OCI-LY7 (cell line): ENCODE results near the gene CFAP157.

Experiments used
- EZH2phosphoT487 ChIP-seq: fragments of 200-600 bp; sonication (generic); IDR thresholded peaks from 2 replicates; pipeline ENCODE4 v1.6.1; 2018; ENCODE audit warnings: low read depth, borderline replicate concordance, mild to moderate bottlenecking, mixed run types, antibody characterized with exemption, low read length, moderate library complexity, mixed read lengths
- TF ChIP-seq, protein P1 (sequence below): fragments of 200-600 bp; sonication (generic); conservative IDR thresholded peaks from 2 replicates; pipeline ENCODE4 v1.5.1; 2014; ENCODE audit warnings: mild to moderate bottlenecking, antibody characterized with exemption, low read length, moderate library complexity, mixed read lengths

DNA sequence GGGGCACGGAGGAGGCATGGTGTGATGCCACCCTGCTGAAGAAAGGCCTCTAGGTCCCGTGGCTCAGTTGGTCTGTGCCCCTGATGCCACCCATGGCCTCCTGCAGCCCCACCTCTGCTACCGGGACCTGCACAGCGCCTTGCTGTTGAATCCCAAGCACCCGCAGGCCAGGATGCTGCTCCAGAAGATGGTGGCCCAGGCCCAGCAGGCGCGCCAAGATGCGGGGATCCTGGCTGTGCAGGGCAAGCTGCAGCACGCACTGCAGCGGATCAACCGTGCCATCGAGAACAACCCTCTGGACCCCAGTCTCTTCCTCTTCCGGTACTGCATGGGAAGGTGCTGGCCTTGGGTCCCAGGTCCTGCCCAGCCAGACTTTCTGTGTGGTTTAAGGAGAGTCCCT is 16.2 kb downstream of the CFAP157 start:
- TF ChIP-seq, protein P1, sequence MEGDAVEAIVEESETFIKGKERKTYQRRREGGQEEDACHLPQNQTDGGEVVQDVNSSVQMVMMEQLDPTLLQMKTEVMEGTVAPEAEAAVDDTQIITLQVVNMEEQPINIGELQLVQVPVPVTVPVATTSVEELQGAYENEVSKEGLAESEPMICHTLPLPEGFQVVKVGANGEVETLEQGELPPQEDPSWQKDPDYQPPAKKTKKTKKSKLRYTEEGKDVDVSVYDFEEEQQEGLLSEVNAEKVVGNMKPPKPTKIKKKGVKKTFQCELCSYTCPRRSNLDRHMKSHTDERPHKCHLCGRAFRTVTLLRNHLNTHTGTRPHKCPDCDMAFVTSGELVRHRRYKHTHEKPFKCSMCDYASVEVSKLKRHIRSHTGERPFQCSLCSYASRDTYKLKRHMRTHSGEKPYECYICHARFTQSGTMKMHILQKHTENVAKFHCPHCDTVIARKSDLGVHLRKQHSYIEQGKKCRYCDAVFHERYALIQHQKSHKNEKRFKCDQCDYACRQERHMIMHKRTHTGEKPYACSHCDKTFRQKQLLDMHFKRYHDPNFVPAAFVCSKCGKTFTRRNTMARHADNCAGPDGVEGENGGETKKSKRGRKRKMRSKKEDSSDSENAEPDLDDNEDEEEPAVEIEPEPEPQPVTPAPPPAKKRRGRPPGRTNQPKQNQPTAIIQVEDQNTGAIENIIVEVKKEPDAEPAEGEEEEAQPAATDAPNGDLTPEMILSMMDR: no peak
- no peak for TF ChIP-seq EZH2phosphoT487
